Parathyroid adenoma (tissue), 2 donors: ENCODE data around the gene OR2V2.
"Not testable (repeated sequence)": the region's sequence is repeated elsewhere in the genome, so short reads cannot be mapped to it uniquely, and the experiment has no call there.

Experiments
- H2AFZ ChIP-seq: fragments of 300-600 bp; sonication (generic); one replicate; pipeline ENCODE4 v1.7.0; 2017; ENCODE audit warnings: antibody characterized with exemption, mild to moderate bottlenecking
- H3K27ac ChIP-seq: fragments of 300-600 bp; sonication (generic); one replicate; pipeline ENCODE4 v1.7.0; 2017
- H3K27me3 ChIP-seq: fragments of 300-600 bp; sonication (generic); one replicate; pipeline ENCODE4 v1.7.0; 2017; ENCODE audit warnings: low read length; ENCODE audit not compliant: control insufficient read depth, insufficient read depth
- H3K36me3 ChIP-seq: fragments of 300-600 bp; sonication (generic); one replicate; pipeline ENCODE4 v1.7.0; 2017; ENCODE audit warnings: low read length; ENCODE audit not compliant: control insufficient read depth, insufficient read depth
- H3K4me1 ChIP-seq: fragments of 300-600 bp; sonication (generic); one replicate; pipeline ENCODE4 v1.7.0; 2017; ENCODE audit warnings: control low read depth
- H3K4me2 ChIP-seq: fragments of 300-600 bp; sonication (generic); one replicate; pipeline ENCODE4 v1.7.0; 2017; ENCODE audit warnings: low read length
- H3K4me3 ChIP-seq: fragments of 300-600 bp; sonication (generic); one replicate; pipeline ENCODE4 v1.7.0; 2017; ENCODE audit warnings: low read depth, low read length
- H3K79me2 ChIP-seq: fragments of 300-600 bp; sonication (generic); one replicate; pipeline ENCODE4 v1.7.0; 2017; ENCODE audit warnings: control low read depth
- H3K9ac ChIP-seq: fragments of 300-600 bp; sonication (generic); one replicate; pipeline ENCODE4 v1.7.0; 2017; ENCODE audit warnings: mild to moderate bottlenecking
- H3K9me3 ChIP-seq: fragments of 300-600 bp; sonication (generic); one replicate; pipeline ENCODE4 v1.7.0; 2017; ENCODE audit warnings: low read length; ENCODE audit not compliant: control insufficient read depth
- TF ChIP-seq, protein P1 (sequence below): fragments of 300-600 bp; sonication (generic); IDR thresholded peaks from one replicate; pipeline ENCODE4 v1.7.0; 2017; ENCODE audit warnings: antibody characterized with exemption, mild to moderate bottlenecking
- donor health status: primary hyperparathyroidism.

OR2V2 gene

DNA sequence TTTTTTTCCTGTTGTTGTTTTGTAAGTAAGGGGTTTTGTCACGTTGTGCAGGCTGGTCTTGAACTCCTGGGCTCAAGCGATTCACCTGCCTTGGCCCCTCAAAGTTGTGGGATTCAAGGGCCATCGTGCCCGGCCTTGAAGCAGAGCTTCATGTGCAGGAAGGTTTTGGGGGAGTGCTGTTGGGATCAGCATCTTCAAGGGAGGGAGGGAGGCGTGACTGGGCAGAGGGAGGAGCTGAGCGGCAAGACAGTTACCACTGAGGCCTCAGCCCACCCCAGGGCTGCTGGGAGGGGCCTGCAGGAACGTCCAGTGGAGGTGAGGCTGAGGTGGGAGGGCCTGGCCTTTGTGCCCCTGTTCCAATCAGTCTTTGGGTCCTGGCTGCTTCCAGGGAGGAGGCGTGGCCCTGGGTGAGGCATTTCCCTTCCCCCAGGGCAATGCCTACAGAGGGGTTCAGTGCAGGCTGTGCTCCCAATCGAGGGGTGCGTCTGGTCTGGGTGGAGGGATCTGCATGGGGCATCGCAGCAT is 37.8 kb upstream of the OR2V2 start:
- TF ChIP-seq, protein P1, sequence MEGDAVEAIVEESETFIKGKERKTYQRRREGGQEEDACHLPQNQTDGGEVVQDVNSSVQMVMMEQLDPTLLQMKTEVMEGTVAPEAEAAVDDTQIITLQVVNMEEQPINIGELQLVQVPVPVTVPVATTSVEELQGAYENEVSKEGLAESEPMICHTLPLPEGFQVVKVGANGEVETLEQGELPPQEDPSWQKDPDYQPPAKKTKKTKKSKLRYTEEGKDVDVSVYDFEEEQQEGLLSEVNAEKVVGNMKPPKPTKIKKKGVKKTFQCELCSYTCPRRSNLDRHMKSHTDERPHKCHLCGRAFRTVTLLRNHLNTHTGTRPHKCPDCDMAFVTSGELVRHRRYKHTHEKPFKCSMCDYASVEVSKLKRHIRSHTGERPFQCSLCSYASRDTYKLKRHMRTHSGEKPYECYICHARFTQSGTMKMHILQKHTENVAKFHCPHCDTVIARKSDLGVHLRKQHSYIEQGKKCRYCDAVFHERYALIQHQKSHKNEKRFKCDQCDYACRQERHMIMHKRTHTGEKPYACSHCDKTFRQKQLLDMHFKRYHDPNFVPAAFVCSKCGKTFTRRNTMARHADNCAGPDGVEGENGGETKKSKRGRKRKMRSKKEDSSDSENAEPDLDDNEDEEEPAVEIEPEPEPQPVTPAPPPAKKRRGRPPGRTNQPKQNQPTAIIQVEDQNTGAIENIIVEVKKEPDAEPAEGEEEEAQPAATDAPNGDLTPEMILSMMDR, result no peak
- no peak overlapping the region for H2AFZ ChIP-seq
- H3K9me3 ChIP-seq, result no peaks in the 10 kb centered on the region
- H3K27me3 ChIP-seq, result peaks cover 9% of the 10 kb centered on the region
- H3K4me2 ChIP-seq, result no peak overlapping the region
- no peak overlapping the region for H3K4me3 ChIP-seq
- no peak overlapping the region for H3K27ac ChIP-seq
- H3K9ac ChIP-seq, result no peak overlapping the region
- H3K4me1 ChIP-seq, result no peaks in the 10 kb centered on the region
- H3K79me2 ChIP-seq, result no peaks in the 10 kb centered on the region
- no peaks in the 10 kb centered on the region for H3K36me3 ChIP-seq

DNA sequence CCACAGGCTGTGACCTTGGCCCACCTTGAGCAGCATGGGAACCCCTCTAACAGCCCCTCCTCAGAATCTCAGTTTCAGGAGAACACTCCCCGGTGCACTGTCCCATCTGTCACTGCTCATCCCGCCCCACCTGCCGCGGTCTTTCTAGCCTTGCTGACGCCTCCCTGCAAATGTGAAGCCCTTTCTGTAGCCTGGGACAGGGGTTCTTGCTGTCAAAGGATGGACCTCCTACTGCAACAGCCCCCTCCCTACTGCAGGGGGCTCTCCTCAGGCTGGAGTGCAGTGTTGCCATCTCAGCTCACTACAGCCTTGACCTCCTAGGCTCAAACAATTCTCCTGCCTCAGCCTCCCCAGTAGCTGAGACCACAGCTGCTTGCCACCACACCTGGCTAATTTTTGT is 36.4 kb upstream of the OR2V2 start:
- Histone ChIP-seq H3K9ac (no peak overlapping the region), H3K4me1 (no peaks in the 10 kb centered on the region), H3K27ac (no peak overlapping the region), H2AFZ (no peak overlapping the region), H3K36me3 (no peaks in the 10 kb centered on the region), H3K27me3 (peaks cover 12% of the 10 kb centered on the region), H3K9me3 (no peaks in the 10 kb centered on the region), H3K79me2 (no peaks in the 10 kb centered on the region), H3K4me2 (no peak overlapping the region), H3K4me3 (no peak overlapping the region)
- TF ChIP-seq, protein P1, result no peak

DNA sequence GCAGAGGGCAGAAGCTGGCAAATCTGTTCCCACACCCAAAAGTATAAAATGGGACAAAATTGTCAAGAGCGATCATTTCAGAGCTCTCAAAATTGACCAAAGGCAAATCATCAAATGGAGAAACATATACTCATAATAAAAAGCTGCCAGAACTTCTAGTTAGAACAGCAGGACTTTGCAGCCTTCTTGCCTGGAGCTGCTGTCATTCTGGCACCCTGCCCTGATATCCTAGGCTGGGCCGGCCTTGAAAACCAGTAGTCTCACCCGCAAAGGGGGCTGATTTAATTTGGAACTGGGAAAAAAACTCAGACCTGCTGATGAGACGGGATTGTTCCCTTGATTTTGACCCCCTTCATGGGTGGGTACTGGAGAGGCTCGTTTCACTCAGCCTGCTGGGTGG is 34.9 kb upstream of the OR2V2 start:
- H3K27me3 ChIP-seq, result peaks cover 12% of the 10 kb centered on the region
- H3K4me2 ChIP-seq, result no peak overlapping the region
- TF ChIP-seq, protein P1, result no peak

DNA sequence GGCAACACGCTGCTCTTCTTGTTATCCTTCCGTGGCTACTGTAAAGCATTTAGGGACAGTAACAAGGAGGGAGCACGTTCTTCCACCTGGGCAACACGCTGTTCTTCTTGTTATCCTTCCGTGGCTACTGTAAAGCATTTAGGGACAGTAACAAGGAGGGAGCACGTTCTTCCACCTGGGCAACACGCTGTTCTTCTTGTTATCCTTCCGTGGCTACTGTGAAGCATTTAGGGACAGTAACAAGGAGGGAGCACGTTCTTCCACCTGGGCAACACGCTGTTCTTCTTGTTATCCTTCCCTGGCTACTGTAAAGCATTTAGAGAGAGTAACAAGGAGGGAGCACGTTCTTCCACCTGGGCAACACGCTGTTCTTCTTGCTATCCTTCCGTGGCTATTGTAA is 33.8 kb upstream of the OR2V2 start:
- H3K4me2 ChIP-seq, H3K4me3 ChIP-seq, H3K36me3 ChIP-seq, H3K9me3 ChIP-seq, H3K27ac ChIP-seq, H3K9ac ChIP-seq, H2AFZ ChIP-seq, H3K4me1 ChIP-seq, H3K27me3 ChIP-seq, H3K79me2 ChIP-seq: not testable (repeated sequence)

More for the DNA sequence above, 34.9 kb upstream of the OR2V2 start:
- no peaks in the 10 kb centered on the region for H3K36me3 ChIP-seq
- no peak overlapping the region for H3K9ac ChIP-seq
- no peak overlapping the region for H3K27ac ChIP-seq
- H3K9me3 ChIP-seq, result no peaks in the 10 kb centered on the region
- H3K79me2 ChIP-seq, result no peaks in the 10 kb centered on the region
- no peak overlapping the region for H3K4me3 ChIP-seq
- no peak overlapping the region for H2AFZ ChIP-seq
- H3K4me1 ChIP-seq, result no peaks in the 10 kb centered on the region

DNA sequence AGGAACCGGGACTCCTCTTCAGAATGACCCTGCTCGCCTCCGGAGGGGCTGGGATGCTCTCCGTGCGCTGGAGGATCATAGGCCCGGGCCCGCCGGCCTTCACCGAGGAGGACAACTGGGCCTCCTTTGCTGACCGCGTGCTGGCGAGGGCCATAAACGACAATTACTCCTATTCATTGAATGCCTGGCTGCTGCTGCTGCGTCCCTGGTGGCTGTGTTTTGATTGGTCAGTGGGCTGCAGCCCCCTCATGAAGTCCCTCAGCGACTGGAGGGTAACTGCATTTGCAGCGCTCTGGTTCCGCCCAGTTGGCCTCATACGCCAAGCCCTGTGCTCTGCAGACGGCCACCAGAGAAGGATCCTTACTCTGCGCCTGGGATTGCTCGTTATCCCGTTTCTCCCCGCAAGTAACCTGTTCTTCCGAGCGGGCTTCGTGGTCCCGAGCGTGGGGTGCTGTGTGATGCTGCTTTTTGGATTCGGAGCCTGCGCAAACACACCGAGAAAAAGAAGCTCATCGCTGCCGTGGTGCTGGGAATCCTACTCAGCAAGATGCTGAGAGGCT is 33.0 kb upstream of the OR2V2 start:
- Histone ChIP-seq H3K4me2 (no peak overlapping the region), H3K27me3 (peaks cover 7% of the 10 kb centered on the region), H3K9me3 (no peaks in the 10 kb centered on the region), H3K36me3 (no peaks in the 10 kb centered on the region), H3K9ac (no peak overlapping the region), H3K27ac (no peak overlapping the region), H3K4me1 (no peaks in the 10 kb centered on the region), H3K79me2 (no peaks in the 10 kb centered on the region), H2AFZ (no peak overlapping the region), H3K4me3 (no peak overlapping the region)
- TF ChIP-seq, protein P1, result no peak
